PC-9 (cell line): ENCODE results near the gene SPATS2L. TPM values are rescaled to one million over a fixed set of nuclear protein-coding genes. Genes with fewer than 3 reads are reported as not detected.
"Not testable (repeated sequence)": the region's sequence is repeated elsewhere in the genome, so short reads cannot be mapped to it uniquely, and the experiment has no call there.

Experiments used
- BruUV-seq: library from RNA; stranded (reverse); fragments of 400-500 nt; replicated peaks from 2 replicates; lab custom pipeline; 2021; lab: Mats Ljungman, UMichigan
- CTCF ChIA-PET: fragments of 300-600 bp; sonication (Branson Sonifier 250); formaldehyde crosslinking; loops from one replicate; lab custom pipeline; 2022; ENCODE audit warnings: antibody characterized with exemption; lab: Charles Lee
- POLR2A ChIA-PET: fragments of 300-600 bp; sonication (Branson Sonifier 250); formaldehyde crosslinking; loops from one replicate; lab custom pipeline; 2022; ENCODE audit warnings: antibody characterized with exemption; ENCODE audit not compliant: unreplicated experiment; lab: Charles Lee
- DNase-seq, 2 experiments: peaks; one replicate each; pipeline versions ENCODE4 v3.0.0 to v3.0.0-alpha.2; 2015 to 2022; ENCODE audit warnings: mixed read lengths in 1 of 2
- H2AFZ ChIP-seq: fragments of 200-600 bp; sonication (generic); 2 replicates; pipeline ENCODE4 v1.8.1; 2017; ENCODE audit warnings: antibody characterized with exemption
- H3F3A ChIP-seq: fragments of 200-600 bp; sonication (generic); 2 replicates; pipeline ENCODE4 v1.8.1; 2017; ENCODE audit warnings: antibody characterized with exemption, mild to moderate bottlenecking, low read depth; ENCODE audit not compliant: insufficient read depth
- H3K27ac ChIP-seq: fragments of 200-600 bp; sonication (generic); 2 replicates; pipeline ENCODE4 v1.6.1; 2016; ENCODE audit warnings: mixed run types
- H3K27me3 ChIP-seq: fragments of 200-600 bp; sonication (generic); 2 replicates; pipeline ENCODE4 v1.6.1; 2016; ENCODE audit warnings: low read depth, mixed run types; ENCODE audit not compliant: insufficient read depth
- H3K36me3 ChIP-seq: fragments of 200-600 bp; sonication (generic); 2 replicates; pipeline ENCODE4 v1.6.1; 2016; ENCODE audit warnings: low read depth, mixed run types
- H3K4me1 ChIP-seq: fragments of 200-600 bp; sonication (generic); replicated peaks from 2 replicates; pipeline ENCODE4 v1.6.1; 2016; ENCODE audit warnings: mixed run types; ENCODE audit not compliant: insufficient read depth
- H3K4me2 ChIP-seq: fragments of 200-600 bp; sonication (generic); 2 replicates; pipeline ENCODE4 v1.6.1; 2017; ENCODE audit warnings: mixed run types
- H3K4me3 ChIP-seq: fragments of 200-600 bp; sonication (generic); 2 replicates; pipeline ENCODE4 v1.6.1; 2016; ENCODE audit warnings: mixed run types
- H3K79me2 ChIP-seq: fragments of 200-600 bp; sonication (generic); 2 replicates; pipeline ENCODE4 v1.6.1; 2017; ENCODE audit warnings: low read depth, mixed run types
- H3K9me2 ChIP-seq: fragments of 200-600 bp; sonication (generic); 2 replicates; pipeline ENCODE4 v1.8.1; 2017; ENCODE audit warnings: mild to moderate bottlenecking; ENCODE audit not compliant: insufficient read depth
- H3K9me3 ChIP-seq: fragments of 200-600 bp; sonication (generic); 2 replicates; pipeline ENCODE4 v1.8.1; 2016; ENCODE audit warnings: low read depth; ENCODE audit not compliant: insufficient read depth
- H4K20me1 ChIP-seq: fragments of 200-600 bp; sonication (generic); 2 replicates; pipeline ENCODE4 v1.8.1; 2017; ENCODE audit not compliant: insufficient read depth
- EZH2 ChIP-seq: fragments of 200-600 bp; sonication (generic); IDR thresholded peaks from 2 replicates; pipeline ENCODE4 v1.8.0; 2017; ENCODE audit warnings: antibody characterized with exemption, low read depth
- intact Hi-C: fragments of 100-400 bp; cut with micrococcal nuclease; formaldehyde crosslinking; loops from one replicate; pipeline ENCODE4 v1.10.0; 2022; ENCODE audit not compliant: unreplicated experiment
- total RNA-seq: library from RNA; stranded (reverse); gene quantifications from 2 replicates; pipeline ENCODE4 v1.2.3, GENCODE V29; 2021
- TF ChIP-seq, protein P1 (sequence below): fragments of 200-600 bp; sonication (generic); conservative IDR thresholded peaks from 2 replicates; pipeline ENCODE4 v1.6.1; 2017; ENCODE audit warnings: mixed run types, antibody characterized with exemption, mild to moderate bottlenecking, moderate library complexity

Gene SPATS2L
- total RNA-seq, 1 experiment from 2014 or later = 199 TPM

DNA sequence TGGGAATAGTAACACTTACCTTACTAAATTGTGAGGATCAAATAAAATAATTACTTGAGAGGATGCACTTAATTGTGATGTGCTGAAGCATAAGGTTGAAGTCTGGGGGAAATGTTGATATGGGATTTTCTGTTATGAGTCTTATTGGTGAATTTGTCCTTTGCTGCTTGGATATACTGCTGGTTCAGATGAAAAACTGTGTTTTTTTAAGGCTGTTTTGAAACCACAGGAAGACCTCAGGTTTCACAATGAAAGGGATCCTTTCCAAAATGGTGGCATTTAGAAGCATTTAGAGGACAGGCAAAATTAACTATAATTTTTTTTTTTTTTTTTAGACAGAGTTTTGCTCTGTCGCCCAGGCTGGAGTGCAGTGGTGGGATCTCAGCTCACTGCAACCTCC, 34.9 kb downstream of the SPATS2L start:
- H3K27me3 ChIP-seq = no peaks in the 10 kb centered on the region
- H3K4me1 ChIP-seq = no peaks in the 10 kb centered on the region
- no peak for DNase-seq
- BruUV-seq = no TSS peak
- POLR2A ChIA-PET = no interaction called here
- H4K20me1 ChIP-seq = no peaks in the 10 kb centered on the region
- no peak overlapping the region for H2AFZ ChIP-seq
- no peaks in the 10 kb centered on the region for H3K9me2 ChIP-seq
- intact Hi-C loops = no loop called here
- H3K4me2 ChIP-seq = no peak overlapping the region
- CTCF ChIA-PET = no interaction called here
- H3F3A ChIP-seq = 0 out of 2 replicates have a peak, but pooled peaks cover under 1% of the 10 kb centered on the region
- H3K79me2 ChIP-seq = peaks cover 78% of the 10 kb centered on the region
- no peak overlapping the region for H3K27ac ChIP-seq
- 0 out of 2 replicates have a peak, but pooled peaks cover 6% of the 10 kb centered on the region for H3K36me3 ChIP-seq
- H3K9me3 ChIP-seq = no peaks in the 10 kb centered on the region; the same call in 1 of the 2 replicates
- H3K4me3 ChIP-seq = no peak overlapping the region
- TF ChIP-seq, protein P1, sequence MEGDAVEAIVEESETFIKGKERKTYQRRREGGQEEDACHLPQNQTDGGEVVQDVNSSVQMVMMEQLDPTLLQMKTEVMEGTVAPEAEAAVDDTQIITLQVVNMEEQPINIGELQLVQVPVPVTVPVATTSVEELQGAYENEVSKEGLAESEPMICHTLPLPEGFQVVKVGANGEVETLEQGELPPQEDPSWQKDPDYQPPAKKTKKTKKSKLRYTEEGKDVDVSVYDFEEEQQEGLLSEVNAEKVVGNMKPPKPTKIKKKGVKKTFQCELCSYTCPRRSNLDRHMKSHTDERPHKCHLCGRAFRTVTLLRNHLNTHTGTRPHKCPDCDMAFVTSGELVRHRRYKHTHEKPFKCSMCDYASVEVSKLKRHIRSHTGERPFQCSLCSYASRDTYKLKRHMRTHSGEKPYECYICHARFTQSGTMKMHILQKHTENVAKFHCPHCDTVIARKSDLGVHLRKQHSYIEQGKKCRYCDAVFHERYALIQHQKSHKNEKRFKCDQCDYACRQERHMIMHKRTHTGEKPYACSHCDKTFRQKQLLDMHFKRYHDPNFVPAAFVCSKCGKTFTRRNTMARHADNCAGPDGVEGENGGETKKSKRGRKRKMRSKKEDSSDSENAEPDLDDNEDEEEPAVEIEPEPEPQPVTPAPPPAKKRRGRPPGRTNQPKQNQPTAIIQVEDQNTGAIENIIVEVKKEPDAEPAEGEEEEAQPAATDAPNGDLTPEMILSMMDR = no peak
- TF ChIP-seq EZH2 = no peak

DNA sequence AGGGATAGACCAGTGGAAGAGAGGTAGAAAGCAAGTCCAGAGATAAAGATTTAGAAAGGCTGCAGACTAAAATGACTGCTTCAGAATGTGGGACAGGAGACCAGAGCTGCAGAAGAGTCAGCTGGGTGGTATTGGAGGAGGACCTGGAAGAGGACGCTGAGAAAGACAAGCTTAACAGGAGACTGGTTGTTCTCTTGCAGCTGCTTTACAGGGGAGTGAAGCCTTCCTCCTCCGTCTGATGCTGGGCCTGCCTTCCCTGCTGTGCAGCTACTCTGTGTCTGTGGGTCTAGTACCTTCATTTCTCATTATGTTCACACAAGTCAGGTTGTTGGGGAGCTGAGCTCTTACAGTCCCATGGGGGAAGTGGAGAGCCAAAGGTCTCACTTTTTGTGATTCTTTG, 35.7 kb downstream of the SPATS2L start:
- H3F3A ChIP-seq = no peaks in the 10 kb centered on the region
- no peaks in the 10 kb centered on the region; the same call in 1 of the 2 replicates for H3K9me3 ChIP-seq
- no peak overlapping the region for H3K4me2 ChIP-seq
- H2AFZ ChIP-seq = no peak overlapping the region
- H3K79me2 ChIP-seq = peaks cover 76% of the 10 kb centered on the region
- no TSS peak for BruUV-seq
- H3K9me2 ChIP-seq = no peaks in the 10 kb centered on the region
- ChIA-PET POLR2A (no interaction called here), CTCF (no interaction called here)
- no peaks in the 10 kb centered on the region for H3K4me1 ChIP-seq
- no peak overlapping the region for H3K4me3 ChIP-seq
- intact Hi-C loops = no loop called here
- no peaks in the 10 kb centered on the region for H3K27me3 ChIP-seq
- no peak overlapping the region for H3K27ac ChIP-seq
- no peak for DNase-seq
- TF ChIP-seq, protein P1 = no peak
- TF ChIP-seq EZH2 = no peak
- no peaks in the 10 kb centered on the region for H4K20me1 ChIP-seq
- 0 out of 2 replicates have a peak, but pooled peaks cover 6% of the 10 kb centered on the region for H3K36me3 ChIP-seq

DNA sequence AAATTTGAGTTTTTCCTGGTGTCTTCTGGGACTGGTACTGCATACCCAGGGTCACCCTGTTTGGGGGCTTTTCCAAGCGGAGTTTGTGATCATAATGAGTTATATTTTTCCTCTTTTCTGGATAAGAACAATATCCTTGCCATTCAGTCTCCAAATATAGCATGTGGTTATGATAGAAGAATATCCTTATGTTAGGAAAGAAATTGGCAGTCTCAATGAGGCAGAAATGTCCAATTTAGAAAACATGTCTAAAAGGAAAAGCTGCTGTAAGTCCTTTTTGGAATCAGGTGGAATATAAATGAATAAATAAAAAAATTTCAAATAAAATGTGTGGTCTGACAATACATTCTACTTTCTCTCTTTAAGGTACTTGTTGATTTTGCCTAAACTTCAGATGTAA, 36.2 kb downstream of the SPATS2L start:
- intact Hi-C loops = no loop called here

DNA sequence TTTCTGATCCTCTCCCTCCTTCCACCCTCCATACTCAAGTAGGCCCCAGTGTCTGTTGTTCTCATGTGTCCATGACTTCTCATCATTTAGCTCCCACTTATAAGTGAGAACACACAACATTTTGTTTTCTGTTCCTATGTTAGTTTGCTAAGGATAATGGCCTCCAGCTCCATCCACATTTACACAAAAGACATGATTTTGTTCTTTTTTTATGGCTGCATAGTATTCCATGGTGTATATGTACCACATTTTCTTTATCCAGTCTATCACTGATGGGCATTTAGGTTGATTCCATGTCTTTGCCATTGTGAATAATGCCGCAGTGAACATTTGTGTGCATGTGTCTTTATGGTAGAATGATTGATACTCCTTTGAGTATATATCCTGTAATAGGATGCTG, 37.7 kb downstream of the SPATS2L start:
- H3K4me2 ChIP-seq, H2AFZ ChIP-seq, H3K27me3 ChIP-seq, H3K4me1 ChIP-seq, H3K9me2 ChIP-seq, H3K27ac ChIP-seq, H3F3A ChIP-seq, CTCF ChIA-PET, DNase-seq, H3K4me3 ChIP-seq, intact Hi-C loops, H3K36me3 ChIP-seq, H3K9me3 ChIP-seq, H4K20me1 ChIP-seq, POLR2A ChIA-PET, BruUV-seq: not testable (repeated sequence)
- peaks cover 59% of the 10 kb centered on the region for H3K79me2 ChIP-seq

More for the DNA sequence above, 36.2 kb downstream of the SPATS2L start:
- no peaks in the 10 kb centered on the region for H3K27me3 ChIP-seq
- ChIA-PET CTCF (interaction anchor here (0.7 kb wide), 1 partner anchor 35 kb away, joined by 3 read pairs; no protein-coding TSS in a partner anchor), POLR2A (interaction anchor here (0.5 kb wide), 1 partner anchor 37 kb away, joined by 8 read pairs; no protein-coding TSS in a partner anchor)
- no peak overlapping the region for H3K4me3 ChIP-seq
- TF ChIP-seq EZH2 = no peak
- TF ChIP-seq, protein P1 = no peak
- no peaks in the 10 kb centered on the region for H3K9me2 ChIP-seq
- no peaks in the 10 kb centered on the region for H3F3A ChIP-seq
- H3K4me1 ChIP-seq = no peaks in the 10 kb centered on the region
- H3K27ac ChIP-seq = no peak overlapping the region
- H3K4me2 ChIP-seq = no peak overlapping the region
- H3K79me2 ChIP-seq = peaks cover 73% of the 10 kb centered on the region
- no peaks in the 10 kb centered on the region; the same call in 1 of the 2 replicates for H3K9me3 ChIP-seq
- no peak overlapping the region for H2AFZ ChIP-seq
- BruUV-seq = no TSS peak
- H3K36me3 ChIP-seq = 0 out of 2 replicates have a peak, but pooled peaks cover 6% of the 10 kb centered on the region
- H4K20me1 ChIP-seq = no peaks in the 10 kb centered on the region
- DNase-seq = no peak
